ENCODE data around the gene TSR3. TPM values are rescaled to one million over a fixed set of nuclear protein-coding genes. Genes with fewer than 3 reads are reported as not detected.

Gene TSR3
- total RNA-seq, 2 donors from 2014 or later, result 70.5 to 98.8 TPM

GRCh38 chr16:1367486-1368174 is 16.0 kb upstream of the TSR3 start:
- no peaks in the 10 kb centered on the region for H3K27me3 ChIP-seq
- ATAC-seq (no peak), DNase-seq (no peak)
- no peak for TF ChIP-seq CTCF (IDR thresholded peaks at IDR 0.05)
- TF ChIP-seq POLR2A (IDR thresholded peaks at IDR 0.05), result no peak
- intact Hi-C loops (cut with DNase I), result no loop called here
- no peaks in the 10 kb centered on the region for H3K4me1 ChIP-seq
- no peaks in the 10 kb centered on the region for H3K9me3 ChIP-seq
- peaks cover 0 to 6% of the 10 kb centered on the region in 2 donors for H3K36me3 ChIP-seq (replicated peaks in 1 of 2; ENCODE audit: insufficient read depth in 1 of 2, low read depth in 2 of 2)
- no peak overlapping the region for H3K27ac ChIP-seq
- no peak overlapping the region for H3K4me3 ChIP-seq
- 85 to 88% methylated on average over 19 of the region's 27 CpGs for WGBS, 2 donors

GRCh38 chr16:1366712-1367299 is 15.1 kb upstream of the TSR3 start:
- intact Hi-C loops (cut with DNase I), result no loop called here
- ATAC-seq (no peak), DNase-seq (no peak)
- H3K27me3 ChIP-seq, result no peaks in the 10 kb centered on the region
- peaks cover 0 to 12% of the 10 kb centered on the region in 2 donors for H3K36me3 ChIP-seq (replicated peaks in 1 of 2; ENCODE audit: insufficient read depth in 1 of 2, low read depth in 2 of 2)
- TF ChIP-seq POLR2A (IDR thresholded peaks at IDR 0.05) (no peak), CTCF (IDR thresholded peaks at IDR 0.05) (no peak)
- no peak overlapping the region for H3K4me3 ChIP-seq
- H3K4me1 ChIP-seq, result no peaks in the 10 kb centered on the region
- H3K27ac ChIP-seq, result no peak overlapping the region
- no peaks in the 10 kb centered on the region for H3K9me3 ChIP-seq
- WGBS, 2 donors, result 80 to 93% methylated on average over 6 to 24 of the region's 24 CpGs

- DNase-seq (no peak), ATAC-seq (no peak)
- Histone ChIP-seq H3K4me3 (no peak overlapping the region), H3K36me3 (replicated peaks in 1 of 2; ENCODE audit: insufficient read depth in 1 of 2, low read depth in 2 of 2) (peaks cover 0 to 14% of the 10 kb centered on the region in 2 donors), H3K27me3 (no peaks in the 10 kb centered on the region), H3K27ac (no peak overlapping the region), H3K9me3 (no peaks in the 10 kb centered on the region), H3K4me1 (no peaks in the 10 kb centered on the region)
- intact Hi-C loops (cut with DNase I), result no loop called here
- TF ChIP-seq POLR2A (IDR thresholded peaks at IDR 0.05), result no peak
- TF ChIP-seq CTCF (IDR thresholded peaks at IDR 0.05), result no peak
- 78 to 90% methylated on average over 9 to 25 of the region's 29 CpGs for whole genome bisulfite sequencing, 2 donors
Measured at GRCh38 chr16:1366060-1366711, 14.5 kb upstream of the TSR3 start.

DNA sequence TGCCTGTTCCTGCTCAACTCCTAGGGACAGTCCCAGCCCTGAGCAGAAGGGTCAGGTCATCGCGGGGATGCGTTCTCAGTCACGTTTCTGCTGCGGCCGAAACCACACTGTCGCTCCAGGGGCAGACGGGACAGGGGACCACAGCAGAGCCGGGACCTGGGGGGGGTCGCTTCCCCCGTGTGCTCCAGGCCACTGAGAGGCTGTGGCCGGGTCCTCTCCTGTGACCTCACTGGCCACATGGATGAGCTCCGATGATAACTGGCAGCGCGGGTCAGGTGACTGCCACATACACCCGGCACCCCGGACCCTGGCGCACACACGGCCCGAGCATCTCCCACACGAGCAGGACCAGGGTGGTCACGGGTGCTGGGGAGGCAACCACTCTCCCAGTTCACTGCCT is 12.8 kb upstream of the TSR3 start:
- Histone ChIP-seq H3K27ac (no peak overlapping the region), H3K4me3 (no peak overlapping the region), H3K9me3 (no peaks in the 10 kb centered on the region), H3K27me3 (no peaks in the 10 kb centered on the region), H3K4me1 (no peaks in the 10 kb centered on the region), H3K36me3 (replicated peaks in 1 of 2; ENCODE audit: insufficient read depth in 1 of 2, low read depth in 2 of 2) (peaks cover 0 to 14% of the 10 kb centered on the region in 2 donors)
- DNase-seq (no peak), ATAC-seq (no peak)
- 86 to 94% methylated on average over 10 to 17 of the region's 22 CpGs for WGBS, 2 donors
- intact Hi-C loops (cut with DNase I), result no loop called here
- TF ChIP-seq POLR2A (IDR thresholded peaks at IDR 0.05) (no peak), CTCF (IDR thresholded peaks at IDR 0.05) (no peak)

Data from body of pancreas (tissue), 4 donors.